Measurements from ENCODE around the gene GTF2I.
"Not testable (repeated sequence)": the region's sequence is repeated elsewhere in the genome, so short reads cannot be mapped to it uniquely, and the experiment has no call there.

Gene GTF2I

DNA sequence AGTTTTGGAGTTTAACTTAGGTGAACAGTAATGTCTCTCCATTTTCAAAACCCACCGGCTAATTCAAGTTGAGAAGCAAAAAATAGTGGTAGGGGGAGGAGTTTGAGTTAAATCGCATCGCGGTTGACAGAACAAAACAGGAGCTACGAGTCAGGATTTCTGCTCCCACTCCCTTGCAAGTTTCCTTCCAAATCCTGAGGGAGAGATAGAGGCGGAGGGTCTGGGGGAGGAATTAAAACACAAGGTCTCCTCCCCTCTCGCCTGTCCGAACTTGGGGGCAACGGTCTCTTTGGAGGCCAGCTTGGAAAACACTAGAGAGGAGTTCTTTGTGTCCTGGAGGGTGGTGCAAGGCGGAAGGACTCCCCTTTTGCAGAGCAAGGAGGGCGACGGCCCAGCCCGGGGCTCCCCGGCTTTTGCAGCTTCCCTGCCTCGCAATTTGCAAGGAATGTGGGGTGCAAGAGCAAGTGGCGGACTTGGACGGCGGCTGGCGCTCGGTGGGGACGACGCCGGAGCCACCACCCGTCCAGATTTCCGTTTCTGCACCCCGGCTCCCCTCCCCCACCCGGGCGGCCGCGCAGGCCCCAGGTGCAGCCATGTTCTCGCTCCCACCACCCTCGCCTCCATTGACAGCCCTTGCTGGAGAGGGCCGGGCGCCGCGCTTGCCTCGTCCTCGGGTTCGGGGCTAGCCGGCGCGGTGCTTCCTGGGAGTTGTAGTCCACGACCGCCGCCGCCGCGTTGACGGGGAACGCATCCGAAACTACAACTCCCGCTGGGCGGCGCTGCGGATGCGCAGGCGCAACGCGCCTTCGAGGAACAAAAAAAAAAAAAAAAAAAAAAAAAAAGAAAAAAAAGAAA is 454 bp upstream of the GTF2I start:
- DNase-seq, result peak; percentile 99

DNA sequence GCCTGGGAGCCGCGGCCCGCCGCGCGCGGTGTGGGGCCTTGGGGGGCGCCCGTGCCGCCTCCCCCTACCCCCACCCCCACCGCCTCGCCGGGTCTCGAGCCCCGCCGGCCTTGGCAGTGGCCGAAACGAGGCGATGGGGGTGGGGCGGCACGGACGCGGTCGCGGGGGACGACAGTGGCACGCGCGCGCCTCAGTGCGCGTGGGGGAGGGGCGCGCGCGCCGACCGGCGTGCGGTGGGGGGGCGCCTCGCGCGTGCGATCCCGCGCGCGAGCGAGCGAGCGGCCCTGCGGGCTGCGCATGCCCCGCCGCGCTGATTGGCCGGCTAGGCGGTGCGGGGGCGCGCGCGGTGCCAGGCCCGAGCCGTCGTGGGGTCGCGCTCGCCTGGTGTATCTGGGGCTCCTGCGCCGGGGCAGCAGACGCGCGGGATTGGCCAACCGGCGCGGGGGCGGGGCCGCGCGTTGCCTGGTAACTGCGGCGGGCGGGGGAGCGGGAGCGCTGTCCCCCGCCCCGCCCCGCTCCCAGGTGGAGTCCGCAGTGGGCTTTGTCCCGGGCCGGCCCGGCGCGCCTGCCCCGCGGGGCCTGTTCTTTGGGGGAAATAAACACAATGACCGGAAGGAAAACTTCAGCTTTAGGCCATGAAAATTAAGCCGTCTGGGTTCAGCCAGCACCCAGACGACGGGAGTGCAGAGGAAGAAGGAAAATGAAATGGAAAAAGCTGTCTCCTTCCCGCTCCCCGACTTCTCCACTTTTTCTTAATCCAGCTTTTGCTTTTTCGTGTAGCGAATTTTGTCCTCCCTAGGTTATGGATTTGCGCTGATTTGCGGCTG is 873 bp downstream of the GTF2I start:
- peak; percentile 96 for DNase-seq

DNA sequence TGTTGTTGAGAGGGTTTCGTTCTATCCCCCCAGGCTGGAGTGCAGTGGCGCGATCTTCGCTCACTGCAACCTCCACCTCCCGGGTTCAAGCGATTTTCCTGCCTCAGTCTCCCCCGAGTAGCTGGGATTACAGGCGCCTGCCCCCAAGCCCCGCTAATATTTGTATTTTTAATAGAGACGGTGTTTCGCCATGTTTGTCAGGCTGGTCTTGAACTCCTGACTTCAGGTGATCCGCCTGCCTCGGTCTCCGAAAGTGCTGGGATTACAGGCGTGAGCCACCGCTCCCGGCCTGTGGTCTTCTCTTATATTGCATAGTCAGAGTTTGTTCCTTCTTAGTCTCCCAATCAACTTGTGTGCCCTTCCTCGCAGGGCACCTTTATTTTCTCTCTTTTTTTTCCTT is 2.7 kb downstream of the GTF2I start:
- not testable (repeated sequence) for DNase-seq

DNA sequence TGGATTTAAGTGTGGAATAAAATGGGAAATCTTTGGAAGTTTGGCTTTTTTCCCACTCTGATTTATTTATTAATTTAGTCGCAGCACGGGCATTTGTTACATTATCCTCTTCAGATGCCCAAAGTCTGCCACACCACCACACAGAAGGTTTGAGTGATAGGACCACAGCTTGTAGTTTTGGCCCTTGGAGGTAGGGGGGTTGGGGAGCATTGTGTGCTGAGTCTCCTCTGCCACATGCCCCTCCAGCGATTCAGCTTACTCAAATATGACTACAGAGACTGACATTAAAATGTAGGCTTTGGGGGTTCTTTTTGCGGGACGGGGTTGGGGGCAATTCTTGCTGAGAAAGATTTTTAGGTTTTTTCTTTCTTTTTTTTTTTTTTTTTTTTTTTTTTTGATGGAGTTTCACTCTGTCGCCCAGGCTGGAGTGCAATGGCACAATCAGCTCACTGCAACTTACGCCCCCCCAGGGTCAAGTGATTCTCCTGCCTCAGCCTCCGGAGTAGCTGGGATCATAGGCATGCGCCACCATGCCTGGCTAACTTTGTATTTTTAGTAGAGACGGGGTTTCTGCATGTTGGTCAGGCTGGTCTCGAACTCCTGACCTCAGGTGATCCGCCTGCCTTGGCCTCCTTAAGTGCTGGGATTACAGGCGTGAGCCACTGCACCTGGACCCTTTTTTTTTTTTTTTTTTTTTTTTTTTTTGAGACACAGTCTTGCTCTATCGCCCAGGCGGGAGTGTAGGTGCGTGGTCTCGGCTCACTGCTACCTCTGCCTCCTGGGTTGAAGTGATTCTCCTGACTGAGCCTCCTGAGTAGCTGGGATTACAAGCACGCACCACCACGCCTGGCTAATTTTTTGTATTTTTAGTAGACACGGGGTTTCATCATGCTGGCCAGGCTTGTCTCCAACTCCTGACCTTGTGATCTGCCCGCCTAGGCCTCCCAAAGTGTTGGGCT is 4.6 kb downstream of the GTF2I start:
- DNase-seq, result peak; percentile 80

DNA sequence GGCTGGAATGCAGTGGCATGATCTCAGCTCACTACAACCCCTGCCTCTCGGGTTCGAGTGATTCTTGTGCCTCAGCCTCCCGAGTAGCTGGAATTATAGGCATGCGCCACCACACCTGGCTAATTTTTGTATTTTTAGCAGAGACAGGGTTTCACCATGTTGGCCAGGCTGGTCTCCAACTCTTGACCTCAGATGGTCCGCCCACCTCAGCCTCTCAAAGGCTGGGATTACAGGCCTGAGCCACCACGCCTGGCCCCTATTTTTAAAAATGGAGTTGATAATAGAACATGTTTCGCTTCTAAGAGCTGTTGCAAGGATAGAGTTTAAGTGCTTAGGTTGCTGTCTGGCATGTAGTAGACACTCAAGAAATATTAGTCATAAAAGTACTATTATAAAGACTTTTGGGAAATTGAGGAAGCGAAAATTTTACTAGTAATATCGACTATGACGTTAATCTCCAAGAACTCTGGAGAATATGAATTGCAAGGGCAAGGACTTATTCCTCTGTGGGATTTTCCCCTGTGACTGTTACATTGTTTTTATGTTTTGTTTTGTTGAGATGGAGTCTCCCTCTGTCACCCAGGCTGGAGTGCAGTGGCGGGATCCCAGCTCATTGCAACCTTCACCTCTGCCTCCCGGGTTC is 7.9 kb downstream of the GTF2I start:
- no peak for DNase-seq

DNA sequence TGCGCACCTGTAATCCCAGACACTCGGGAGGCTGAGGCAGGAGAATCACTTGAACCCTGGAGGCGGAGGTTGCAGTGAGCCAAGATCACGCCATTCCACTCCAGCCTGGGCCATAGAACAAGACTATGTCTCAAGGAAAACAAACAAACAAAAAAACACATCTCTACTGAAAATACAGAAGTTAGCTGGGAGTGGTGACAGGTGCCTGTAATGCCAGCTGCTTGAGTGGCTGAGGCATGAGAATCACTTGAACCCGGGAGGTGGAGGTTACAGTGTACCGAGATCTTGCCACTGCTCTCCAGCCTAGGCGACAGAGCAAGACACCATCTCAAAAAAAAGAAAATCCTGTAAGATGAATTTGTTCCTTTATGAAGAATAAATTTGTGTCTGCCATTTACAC is 9.5 kb downstream of the GTF2I start:
- not testable (repeated sequence) for DNase-seq

DNA sequence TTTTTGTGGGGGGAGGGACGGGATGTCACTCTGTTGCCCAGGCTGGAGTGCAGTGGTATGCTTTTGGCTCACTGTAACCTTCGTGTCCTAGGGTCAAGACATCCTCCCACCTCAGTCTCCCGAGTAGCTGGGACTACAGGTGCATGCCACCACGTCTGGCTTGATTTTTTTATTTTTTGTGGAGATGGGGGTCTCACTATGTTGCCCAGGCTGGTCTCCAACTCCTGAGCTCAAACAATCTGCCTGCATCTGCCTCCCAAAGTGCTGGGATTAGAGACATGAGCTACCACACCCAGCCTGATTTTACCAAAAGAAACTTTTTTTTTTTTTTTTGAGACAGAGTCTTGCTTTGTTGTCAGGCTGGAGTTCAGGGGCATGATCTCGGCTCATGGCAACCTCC is 10.0 kb downstream of the GTF2I start:
- DNase-seq, result not testable (repeated sequence)

DNA sequence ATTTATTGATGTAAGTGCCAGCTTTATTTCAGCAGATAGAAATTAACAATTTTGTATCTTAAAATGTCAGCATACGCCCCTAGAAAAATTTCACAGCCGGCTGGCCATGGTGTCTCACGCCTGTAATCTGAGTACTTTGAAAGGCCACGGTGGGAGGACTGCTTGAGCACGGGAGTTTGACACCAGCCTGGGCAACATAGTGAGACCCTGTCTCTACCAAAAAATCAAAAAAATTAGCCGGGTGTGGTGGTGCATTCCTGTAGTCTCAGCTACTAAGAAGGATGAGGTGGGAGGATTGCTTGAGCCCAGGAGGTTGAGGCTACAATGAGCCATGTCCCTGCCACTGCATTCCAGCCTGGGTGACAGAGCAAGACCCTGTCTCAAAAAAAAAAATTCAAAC is 14.1 kb downstream of the GTF2I start:
- DNase-seq, result no peak

DNA sequence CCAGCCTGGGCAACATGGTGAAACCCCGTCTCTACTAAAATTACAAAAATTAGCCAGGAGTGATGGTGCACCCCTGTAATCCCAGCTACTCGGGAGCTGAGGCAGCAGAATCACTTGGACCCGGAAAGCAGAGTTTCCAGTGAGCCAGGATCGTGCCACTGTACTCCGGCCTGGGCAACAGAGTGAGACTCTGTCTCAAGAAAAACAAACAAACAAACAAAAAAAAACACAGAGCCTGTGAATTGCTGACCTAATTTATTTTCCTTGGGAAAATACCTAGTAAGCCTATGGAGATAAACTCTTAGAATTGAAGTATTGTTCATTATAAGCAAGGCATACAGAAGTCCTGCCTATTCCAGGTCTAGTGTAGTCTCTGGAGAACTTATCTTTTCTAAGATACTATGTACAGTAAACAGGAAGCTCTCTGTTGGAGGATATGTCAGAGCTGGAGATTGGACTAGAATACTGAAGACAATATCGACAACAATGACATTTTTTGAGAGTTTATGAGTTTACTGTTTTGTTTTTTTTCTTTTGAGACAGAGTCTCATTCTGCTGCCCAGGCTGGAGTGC is 14.9 kb downstream of the GTF2I start:
- no peak for DNase-seq

DNA sequence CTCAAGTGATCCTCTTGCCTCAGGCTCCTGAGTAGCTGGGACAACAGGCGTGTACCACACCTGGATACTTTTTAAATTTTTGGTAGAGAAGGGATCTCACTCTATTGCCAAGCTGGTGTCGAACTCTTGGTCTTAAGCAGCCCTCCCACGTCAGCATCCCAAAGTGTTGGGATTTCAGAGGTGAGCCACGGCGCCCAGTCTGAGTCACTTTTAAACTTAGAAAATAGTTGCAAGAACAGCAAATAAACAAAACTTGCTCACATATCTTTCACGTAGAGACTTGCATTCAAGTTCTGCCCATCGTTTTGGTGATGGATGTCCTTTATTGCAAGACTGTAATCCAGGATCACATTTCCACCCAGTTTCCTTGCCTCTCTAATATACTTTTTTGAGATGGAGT is 16.6 kb downstream of the GTF2I start:
- no peak for DNase-seq

DNA sequence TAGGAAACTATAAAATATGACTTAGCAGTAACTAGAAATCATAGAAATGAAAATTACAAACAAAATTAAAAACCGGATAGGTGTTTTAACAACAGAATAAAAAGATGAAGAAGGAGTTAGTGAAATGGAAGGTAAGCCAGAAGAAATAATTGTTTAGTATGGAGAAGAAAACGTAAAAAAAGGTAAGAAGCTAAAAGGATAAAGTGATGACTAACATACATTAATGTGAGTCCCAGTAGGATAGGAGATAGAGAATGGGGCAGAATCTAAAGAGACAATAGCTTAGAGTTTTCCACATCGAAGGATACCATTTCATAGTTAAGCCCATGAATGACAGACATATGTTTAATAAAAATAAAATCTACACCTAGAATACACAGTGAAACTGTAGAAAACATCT is 25.3 kb downstream of the GTF2I start:
- no peak for DNase-seq

DNA sequence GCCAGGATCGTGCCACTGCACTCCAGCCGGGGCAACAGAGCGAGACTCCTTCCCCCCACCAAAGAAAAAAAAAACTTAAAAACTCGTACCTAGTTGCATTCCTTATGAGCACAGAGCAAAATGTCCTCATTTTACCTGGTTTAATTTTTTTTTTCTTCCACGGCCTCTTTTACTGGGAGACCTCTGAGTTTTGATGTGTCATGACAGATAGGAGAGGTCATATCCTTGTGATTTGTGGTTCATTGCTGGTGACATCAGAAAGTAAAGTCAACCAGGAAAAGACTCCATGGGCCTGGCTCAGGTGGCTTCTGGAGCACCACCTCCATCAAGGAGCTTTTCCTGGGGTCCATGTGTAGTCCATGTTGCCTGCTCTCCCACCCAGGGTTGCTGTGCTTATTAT is 26.3 kb downstream of the GTF2I start:
- no peak for DNase-seq

DNA sequence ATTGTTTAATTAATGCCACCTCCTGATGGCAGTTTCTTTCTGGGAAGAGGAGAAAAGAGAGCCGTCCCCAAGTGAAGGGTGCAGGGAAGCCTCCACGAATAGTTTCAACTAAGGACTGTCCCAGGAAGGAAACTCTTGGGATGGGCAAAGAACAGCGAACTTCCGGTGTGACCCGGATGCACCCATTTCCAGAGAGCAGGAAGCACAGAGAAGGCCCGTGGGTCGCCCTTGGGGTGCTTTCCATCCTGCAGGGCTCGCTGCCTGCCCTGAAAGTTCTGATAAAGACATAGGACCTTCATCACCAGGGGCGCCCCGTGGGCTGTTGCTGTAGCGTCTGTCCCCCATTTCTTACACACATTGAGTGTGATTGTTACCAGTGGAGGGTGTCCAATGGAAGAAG is 27.0 kb downstream of the GTF2I start:
- DNase-seq, result no peak

DNA sequence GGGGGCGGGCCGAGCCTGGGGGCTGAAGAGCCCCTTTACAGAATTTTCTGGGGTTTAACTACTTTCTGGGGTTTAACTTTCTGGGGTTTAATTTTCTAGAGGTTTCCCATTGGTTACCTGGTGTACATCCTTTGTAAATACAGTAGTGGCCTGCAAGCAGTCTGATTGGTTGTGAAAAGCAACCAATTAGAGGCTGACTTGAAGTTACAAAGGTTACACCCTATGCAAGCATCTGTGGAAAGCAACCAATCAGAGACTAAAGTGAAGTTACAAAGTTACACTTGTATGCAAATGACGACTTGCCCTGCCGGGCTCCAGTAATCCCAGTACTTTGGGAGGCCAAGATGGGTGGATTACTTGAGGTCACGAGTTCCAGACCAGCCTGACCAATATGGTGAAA is 27.4 kb downstream of the GTF2I start:
- peak; percentile 18 for DNase-seq

DNA sequence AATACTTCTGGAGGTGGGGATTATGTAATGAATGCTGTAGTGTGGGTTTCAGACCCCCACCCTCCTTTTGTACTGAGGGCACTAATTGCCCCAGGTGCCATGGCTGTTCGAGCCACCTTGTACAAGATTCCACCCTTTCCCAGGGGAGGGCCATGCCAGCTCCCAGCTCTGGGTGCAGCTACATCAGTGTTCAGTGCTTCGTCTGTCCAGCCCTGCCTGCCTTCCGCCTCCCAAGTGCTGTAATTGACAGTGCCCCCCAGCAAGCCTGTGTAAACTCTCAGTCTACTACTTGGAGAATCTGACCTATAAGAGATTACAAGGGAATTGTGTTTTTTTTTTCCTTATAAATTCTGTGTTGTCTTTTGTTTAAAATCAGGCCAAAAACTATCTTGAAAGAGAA is 33.0 kb downstream of the GTF2I start:
- DNase-seq, result no peak

DNA sequence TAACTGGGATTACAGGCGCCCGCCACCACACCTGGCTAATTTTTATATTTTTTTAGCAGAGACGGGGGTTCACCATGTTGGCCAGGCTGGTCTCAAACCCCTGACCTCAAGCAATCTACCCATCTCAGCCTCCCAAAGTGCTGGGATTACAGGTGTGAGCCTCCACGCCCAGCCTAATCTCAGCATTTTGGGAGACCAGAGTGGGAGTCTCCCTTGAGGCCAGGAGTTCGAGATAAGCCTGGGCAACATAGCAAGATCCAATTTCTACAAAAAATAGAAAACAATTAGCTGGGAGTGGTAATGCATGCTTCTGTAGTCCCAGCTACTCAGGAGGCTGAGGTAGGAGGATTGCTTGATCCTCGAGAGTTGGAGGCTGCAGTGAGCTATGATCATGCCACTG is 46.9 kb downstream of the GTF2I start:
- DNase-seq, result not testable (repeated sequence)

DNA sequence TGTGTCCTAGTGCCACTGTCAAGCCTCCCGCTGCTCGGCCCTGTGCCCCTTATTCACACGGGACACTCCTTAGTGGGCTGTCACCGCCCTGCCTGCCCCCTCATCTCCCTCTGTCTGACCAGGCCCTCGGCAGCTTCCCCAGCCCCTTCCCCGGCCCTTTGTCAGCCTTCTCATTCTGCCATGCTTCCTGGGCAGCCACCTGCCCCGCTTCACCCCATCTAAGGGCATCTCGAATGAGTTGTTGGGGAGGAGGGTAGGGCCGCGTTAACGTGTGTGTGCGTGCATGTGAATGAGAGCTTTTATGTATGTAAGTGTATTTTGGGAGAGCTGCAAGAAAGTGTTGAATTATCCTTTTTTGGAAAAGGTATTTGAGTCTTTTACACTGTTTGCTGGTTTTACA is 49.7 kb downstream of the GTF2I start:
- DNase-seq, result no peak

DNA sequence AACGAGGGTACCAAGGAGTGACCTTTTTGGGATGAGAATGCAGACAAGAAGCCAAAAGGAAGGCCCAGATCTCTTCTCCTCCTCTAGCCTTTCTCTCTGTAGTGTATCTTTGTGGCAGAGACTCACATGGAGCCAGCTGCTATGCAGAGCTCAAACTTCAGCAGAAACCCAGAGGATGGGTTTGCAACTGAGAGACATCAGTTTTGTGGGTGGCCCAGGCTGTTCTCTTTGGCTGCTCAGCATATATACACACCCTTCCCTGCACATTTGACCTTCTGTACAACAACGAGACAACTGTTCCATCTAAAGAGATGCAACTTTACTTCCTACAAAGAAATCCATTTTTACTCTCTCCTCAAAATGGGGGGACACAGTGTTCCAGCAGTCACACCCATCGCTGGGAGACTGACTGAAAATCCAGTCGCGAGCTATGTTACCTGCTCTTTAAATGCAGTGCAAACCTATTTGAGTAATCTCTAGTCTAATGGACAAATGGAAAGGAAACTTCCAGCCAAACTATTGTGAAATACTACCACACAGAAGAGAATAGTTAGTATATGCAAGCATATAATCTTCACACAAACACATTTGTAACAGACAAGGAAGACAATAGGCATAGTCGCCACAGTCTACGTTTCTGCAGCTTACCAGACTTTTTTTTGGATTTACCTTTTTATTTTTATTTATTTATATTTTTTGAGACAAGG is 51.2 kb downstream of the GTF2I start:
- no peak for DNase-seq

DNA sequence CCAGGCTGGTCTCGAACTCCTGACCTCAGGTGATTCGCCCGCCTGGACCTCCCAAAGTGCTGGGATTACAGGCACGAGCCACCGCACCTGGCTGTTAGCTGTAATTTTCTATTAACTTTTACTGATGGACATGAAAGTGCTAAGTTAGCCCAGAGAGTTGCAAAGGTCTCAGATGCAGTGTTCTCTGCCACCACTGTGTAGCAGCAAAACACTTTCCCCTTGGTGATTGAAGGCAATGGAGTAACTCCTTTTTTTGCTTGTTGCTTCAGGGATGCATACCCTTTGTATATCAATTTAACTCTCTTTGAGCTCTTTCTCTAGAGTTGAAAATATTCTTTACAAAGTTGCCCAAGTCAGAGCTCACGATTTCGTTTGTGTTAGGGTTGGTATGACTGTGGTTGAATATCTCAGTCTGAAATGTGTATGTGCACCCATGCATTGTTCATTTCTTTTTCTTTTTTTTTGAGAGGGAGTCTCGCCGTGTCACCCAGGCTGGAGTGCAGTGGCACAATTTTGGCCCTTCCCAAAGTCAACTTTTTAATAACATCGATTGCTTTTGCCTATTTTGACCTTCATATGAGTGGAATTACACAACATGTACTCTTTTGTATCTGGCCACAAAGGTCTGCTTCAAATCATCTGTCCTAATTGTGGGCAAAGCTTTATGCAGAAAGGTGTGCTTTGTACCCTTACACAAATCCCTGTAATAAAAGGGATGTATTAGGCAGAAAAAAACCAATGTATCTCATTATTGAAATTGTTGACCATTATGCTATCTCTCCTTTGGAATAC is 52.6 kb downstream of the GTF2I start:
- DNase-seq, result no peak

DNA sequence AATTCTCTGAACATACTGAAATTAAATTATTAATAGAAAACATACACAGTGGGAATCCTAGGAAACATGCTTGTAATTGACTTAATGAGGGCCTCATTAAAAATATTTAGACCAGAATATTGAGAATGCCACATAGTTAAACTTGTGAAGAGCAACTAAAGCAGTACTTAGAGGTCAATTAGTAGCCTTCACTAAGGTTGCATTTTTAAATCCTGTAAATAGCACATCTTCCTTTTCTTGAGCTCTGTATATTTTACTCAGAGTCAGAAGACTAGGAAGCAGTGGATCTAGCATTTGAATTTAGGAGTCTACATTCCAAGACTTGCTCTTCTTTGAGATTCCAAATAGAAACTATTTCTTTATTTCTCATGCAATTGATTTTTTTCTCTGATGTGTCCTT is 56.0 kb downstream of the GTF2I start:
- DNase-seq, result no peak

DNA sequence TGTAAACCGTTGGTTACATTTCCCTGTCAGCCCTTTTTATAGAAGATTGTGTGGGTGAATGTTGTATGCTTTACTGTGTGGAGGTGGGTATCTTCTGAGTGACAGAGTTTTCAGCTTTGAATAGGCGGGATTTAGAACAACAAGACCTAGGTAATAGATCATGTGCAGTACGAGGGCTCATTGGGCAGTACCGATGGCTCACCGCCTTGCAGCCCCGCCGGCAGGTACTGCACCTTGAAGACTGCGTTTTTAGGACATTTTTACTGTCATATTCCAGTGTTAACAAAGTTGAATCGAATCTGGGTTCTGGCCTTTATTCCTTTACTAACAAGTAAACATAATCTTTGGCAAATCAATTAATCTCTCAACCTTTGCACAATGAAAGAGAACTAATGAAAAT is 60.4 kb downstream of the GTF2I start:
- no peak for DNase-seq

All from hematopoietic multipotent progenitor cell treated with erythropoietin and hydrocortisone succinate and interleukin-3 and kit ligand, for 6 days (in vitro differentiated cells).